Measurements from ENCODE around the gene TPBGL.

Gene TPBGL

GRCh38 chr11:75281469-75282095 is 41.0 kb downstream of the TPBGL start:
- TF ChIP-seq FOXA1 (IDR thresholded peaks at IDR 0.05): no peak
- no peak for TF ChIP-seq FOXK2 (IDR thresholded peaks at IDR 0.05)
- TF ChIP-seq SP1 (IDR thresholded peaks at IDR 0.05): no peak
- TF ChIP-seq NFRKB (IDR thresholded peaks at IDR 0.05): no peak
- no peak for TF ChIP-seq FOXM1 (IDR thresholded peaks at IDR 0.05; ENCODE audit: borderline replicate concordance)
- TF ChIP-seq TARDBP (IDR thresholded peaks at IDR 0.05): no peak
- no peak for TF ChIP-seq ZNF384 (IDR thresholded peaks at IDR 0.05)
- no peak for TF ChIP-seq L3MBTL2 (conservative IDR thresholded peaks at IDR 0.05)
- no peak for TF ChIP-seq BHLHE40 (IDR thresholded peaks at IDR 0.05; ENCODE audit: borderline replicate concordance)
- no peak for TF ChIP-seq HDGF (IDR thresholded peaks at IDR 0.05; ENCODE audit: borderline replicate concordance)
- TF ChIP-seq ELF4 (IDR thresholded peaks at IDR 0.05): no peak
- TF ChIP-seq ARNT (IDR thresholded peaks at IDR 0.05): no peak
- TF ChIP-seq CTBP1 (IDR thresholded peaks at IDR 0.05; ENCODE audit: borderline replicate concordance): no peak
- TF ChIP-seq LEF1 (IDR thresholded peaks at IDR 0.05; ENCODE audit: borderline replicate concordance): no peak
- no peak for TF ChIP-seq PKNOX1 (IDR thresholded peaks at IDR 0.05)
- no peak for TF ChIP-seq SUZ12 (IDR thresholded peaks at IDR 0.05)
- CTCF ChIA-PET: no interaction called here
- POLR2A ChIA-PET: no interaction called here
- DNase-seq (ENCODE audit: extremely low spot score): no peak

- TF ChIP-seq TARDBP (IDR thresholded peaks at IDR 0.05) (no peak), SUZ12 (IDR thresholded peaks at IDR 0.05) (no peak), ELF4 (IDR thresholded peaks at IDR 0.05) (no peak), NFRKB (IDR thresholded peaks at IDR 0.05) (no peak), L3MBTL2 (conservative IDR thresholded peaks at IDR 0.05) (no peak), SP1 (IDR thresholded peaks at IDR 0.05) (no peak), HDGF (IDR thresholded peaks at IDR 0.05; ENCODE audit: borderline replicate concordance) (no peak), ARNT (IDR thresholded peaks at IDR 0.05) (no peak), PKNOX1 (IDR thresholded peaks at IDR 0.05) (no peak)
- POLR2A ChIA-PET: no interaction called here
- CTCF ChIA-PET: no interaction called here
- DNase-seq (ENCODE audit: extremely low spot score): no peak
Observed at GRCh38 chr11:75283391-75283931, 42.9 kb downstream of the TPBGL start.

GRCh38 chr11:75285776-75286360 is 45.3 kb downstream of the TPBGL start:
- ChIA-PET POLR2A (no interaction called here), CTCF (no interaction called here)
- TF ChIP-seq BHLHE40 (IDR thresholded peaks at IDR 0.05; ENCODE audit: borderline replicate concordance) (no peak), TARDBP (IDR thresholded peaks at IDR 0.05) (no peak), NFRKB (IDR thresholded peaks at IDR 0.05) (no peak), FOXA1 (IDR thresholded peaks at IDR 0.05) (no peak), PKNOX1 (IDR thresholded peaks at IDR 0.05) (no peak), ZNF384 (IDR thresholded peaks at IDR 0.05) (no peak)
- no peak for DNase-seq (ENCODE audit: extremely low spot score)

GRCh38 chr11:75286826-75287465 is 46.4 kb downstream of the TPBGL start:
- no peak for TF ChIP-seq FOXM1 (IDR thresholded peaks at IDR 0.05; ENCODE audit: borderline replicate concordance)

GRCh38 chr11:75287579-75287978 is 47.0 kb downstream of the TPBGL start:
- DNase-seq (ENCODE audit: extremely low spot score): no peak
- TF ChIP-seq FOXK2 (IDR thresholded peaks at IDR 0.05): no peak
- TF ChIP-seq PKNOX1 (IDR thresholded peaks at IDR 0.05): no peak
- no peak for TF ChIP-seq ZNF384 (IDR thresholded peaks at IDR 0.05)
- no peak for TF ChIP-seq SUZ12 (IDR thresholded peaks at IDR 0.05)
- no peak for TF ChIP-seq TARDBP (IDR thresholded peaks at IDR 0.05)
- TF ChIP-seq HDGF (IDR thresholded peaks at IDR 0.05; ENCODE audit: borderline replicate concordance): no peak
- TF ChIP-seq BHLHE40 (IDR thresholded peaks at IDR 0.05; ENCODE audit: borderline replicate concordance): no peak
- no peak for TF ChIP-seq ELF4 (IDR thresholded peaks at IDR 0.05)
- TF ChIP-seq FOXM1 (IDR thresholded peaks at IDR 0.05; ENCODE audit: borderline replicate concordance): no peak
- no peak for TF ChIP-seq CTBP1 (IDR thresholded peaks at IDR 0.05; ENCODE audit: borderline replicate concordance)
- ChIA-PET CTCF (no interaction called here), POLR2A (no interaction called here)

More at GRCh38 chr11:75286826-75287465, 46.4 kb downstream of the TPBGL start:
- DNase-seq (ENCODE audit: extremely low spot score): no peak
- ChIA-PET CTCF (no interaction called here), POLR2A (no interaction called here)

- POLR2A ChIA-PET: no interaction called here
- no peak for DNase-seq (ENCODE audit: extremely low spot score)
- TF ChIP-seq LEF1 (IDR thresholded peaks at IDR 0.05; ENCODE audit: borderline replicate concordance) (no peak), ARNT (IDR thresholded peaks at IDR 0.05) (no peak), CTBP1 (IDR thresholded peaks at IDR 0.05; ENCODE audit: borderline replicate concordance) (no peak), SUZ12 (IDR thresholded peaks at IDR 0.05) (no peak), HDGF (IDR thresholded peaks at IDR 0.05; ENCODE audit: borderline replicate concordance) (no peak), L3MBTL2 (conservative IDR thresholded peaks at IDR 0.05) (no peak), ELF4 (IDR thresholded peaks at IDR 0.05) (no peak), BHLHE40 (IDR thresholded peaks at IDR 0.05; ENCODE audit: borderline replicate concordance) (no peak), FOXK2 (IDR thresholded peaks at IDR 0.05) (no peak), NFRKB (IDR thresholded peaks at IDR 0.05) (no peak)
- CTCF ChIA-PET: interaction anchor here (1.2 kb wide), 1 partner anchor 10 kb away, joined by 4 read pairs; no protein-coding TSS in a partner anchor
Observed at GRCh38 chr11:75289511-75289760, 48.9 kb downstream of the TPBGL start.

All from HEK293T (cell line).